SK-N-SH (cell line): Measurements from ENCODE around the gene SREBF2. TPM values are rescaled to one million over a fixed set of nuclear protein-coding genes. Genes with fewer than 3 reads are reported as not detected.

ENCODE experiments used
- CTCF ChIA-PET: fragments of 300-600, 350-600 bp; formaldehyde crosslinking; extraction: SDS; loops from one replicate; lab custom pipeline; 2021; lab: Yijun Ruan, JAX
- POLR2A ChIA-PET: fragments of 350-600 bp; sonication (Branson Sonifier 250); formaldehyde crosslinking; extraction: SDS; loops from one replicate; lab custom pipeline; 2020; ENCODE audit warnings: antibody characterized with exemption, inconsistent platforms; lab: Yijun Ruan, JAX
- DNase-seq: peaks from one replicate; pipeline ENCODE4 v3.0.0; 2012
- H2AFZ ChIP-seq: fragments of 200-600 bp; sonication (generic); 2 replicates; pipeline ENCODE4 v1.8.1; 2016; ENCODE audit warnings: antibody characterized with exemption, mild to moderate bottlenecking, low read depth
- H3F3A ChIP-seq: fragments of 200-600 bp; sonication (generic); replicated peaks from 2 replicates; pipeline ENCODE3; 2016; ENCODE audit warnings: antibody characterized with exemption, mild to moderate bottlenecking; ENCODE audit not compliant: insufficient read depth
- H3K27ac ChIP-seq, 2 experiments: fragments of 200-500 bp in 1 of 2; fragments of 200-600 bp in 1 of 2; sonication (Bioruptor generic) in 1 of 2; sonication (generic), shearing (Covaris generic) in 1 of 2; 2 replicates each; pipeline versions ENCODE4 v1.5.1 to v1.6.1; 2014 to 2016; ENCODE audit warnings: low read depth in 2 of 2, inconsistent platforms in 1 of 2, low read length in 1 of 2, mild to moderate bottlenecking in 1 of 2, mixed read lengths in 1 of 2
- H3K27me3 ChIP-seq: fragments of 200-600 bp; sonication (generic), shearing (Covaris generic); 2 replicates; pipeline ENCODE4 v1.6.1; 2016; ENCODE audit warnings: mixed run types; ENCODE audit not compliant: insufficient read depth
- H3K36me3 ChIP-seq, 2 experiments: fragments of 200-500 bp in 1 of 2; fragments of 200-600 bp in 1 of 2; sonication (Bioruptor generic) in 1 of 2; sonication (generic) in 1 of 2; replicated peaks in 1 of 2; 2 replicates each; pipeline versions ENCODE3 to v1.5.1; 2014 to 2016; ENCODE audit warnings: low read length in 1 of 2, mild to moderate bottlenecking in 1 of 2; ENCODE audit not compliant: insufficient read depth in 2 of 2, control insufficient read depth in 1 of 2
- H3K4me1 ChIP-seq, 2 experiments: fragments of 200-500 bp in 1 of 2; fragments of 200-600 bp in 1 of 2; sonication (Bioruptor generic) in 1 of 2; sonication (generic), shearing (Covaris generic) in 1 of 2; 2 replicates each; pipeline versions ENCODE4 v1.5.1 to v1.6.1; 2014 to 2016; ENCODE audit warnings: low read depth in 1 of 2, low read length in 1 of 2, mixed run types in 1 of 2; ENCODE audit not compliant: insufficient read depth in 2 of 2, control insufficient read depth in 1 of 2
- H3K4me2 ChIP-seq: fragments of 200-600 bp; sonication (generic), shearing (Covaris generic); 2 replicates; pipeline ENCODE4 v1.6.1; 2017; ENCODE audit warnings: mixed run types
- H3K4me3 ChIP-seq, 2 experiments: fragments of 200-500 bp in 1 of 2; fragments of 200-600 bp in 1 of 2; sonication (Bioruptor generic) in 1 of 2; sonication (generic), shearing (Covaris generic) in 1 of 2; 2 replicates each; pipeline versions ENCODE4 v1.5.1 to v1.8.1; 2014 to 2016; ENCODE audit warnings: low read depth in 2 of 2, inconsistent platforms in 1 of 2, low read length in 1 of 2, mild to moderate bottlenecking in 1 of 2, mixed read lengths in 1 of 2, moderate library complexity in 1 of 2
- H3K79me2 ChIP-seq: fragments of 200-600 bp; sonication (generic); 2 replicates; pipeline ENCODE4 v1.8.1; 2017; ENCODE audit warnings: mild to moderate bottlenecking; ENCODE audit not compliant: insufficient read depth
- H3K9ac ChIP-seq: fragments of 200-600 bp; sonication (generic); 2 replicates; pipeline ENCODE4 v1.6.1; 2017; ENCODE audit warnings: mixed run types
- H3K9me2 ChIP-seq: fragments of 200-600 bp; sonication (generic); 2 replicates; pipeline ENCODE4 v1.6.1; 2017; ENCODE audit warnings: mixed run types
- H3K9me3 ChIP-seq: fragments of 200-600 bp; sonication (generic); 2 replicates; pipeline ENCODE4 v1.6.1; 2017; ENCODE audit warnings: mixed run types, mild to moderate bottlenecking, moderate library complexity
- H4K20me1 ChIP-seq: fragments of 200-600 bp; sonication (generic); 2 replicates; pipeline ENCODE4 v1.6.1; 2017; ENCODE audit warnings: mild to moderate bottlenecking, mixed run types; ENCODE audit not compliant: insufficient read depth
- EP300 ChIP-seq, 2 experiments: IDR thresholded peaks; 2 replicates each; pipeline versions ENCODE4 v1.4.0 to v1.6.1; 2012; ENCODE audit warnings: borderline replicate concordance in 1 of 2, low read depth in 1 of 2, low read length in 1 of 2
- FOXJ3 ChIP-seq: sonication (generic); formaldehyde crosslinking; IDR thresholded peaks from 2 replicates; pipeline ENCODE4 v1.5.1; 2020; ENCODE audit warnings: mild to moderate bottlenecking, missing genetic modification reagents
- FOXM1 ChIP-seq: IDR thresholded peaks from 2 replicates; pipeline ENCODE4 v1.4.0; 2012; ENCODE audit warnings: low read depth, mild to moderate bottlenecking
- GABPA ChIP-seq: IDR thresholded peaks from 2 replicates; pipeline ENCODE4 v1.4.0; 2012; ENCODE audit warnings: low read depth, mild to moderate bottlenecking
- JUND ChIP-seq: IDR thresholded peaks from 2 replicates; pipeline ENCODE4 v1.4.0; 2012
- MXI1 ChIP-seq: IDR thresholded peaks from 2 replicates; pipeline ENCODE4 v1.6.1; 2012; ENCODE audit warnings: mild to moderate bottlenecking, low read depth, low read length, improper control_type of control experiment
- NRF1 ChIP-seq: IDR thresholded peaks from 2 replicates; pipeline ENCODE4 v1.6.1; 2012; ENCODE audit warnings: low read depth, mild to moderate bottlenecking, low read length
- POLR2AphosphoS5 ChIP-seq: IDR thresholded peaks from 2 replicates; pipeline ENCODE4 v1.6.1; 2012; ENCODE audit warnings: low read depth, low read length
- RCOR1 ChIP-seq: fragments of 150-350 bp; IDR thresholded peaks from 2 replicates; pipeline ENCODE4 v1.6.1; 2017; ENCODE audit warnings: antibody characterized with exemption, low read length
- YY1 ChIP-seq: IDR thresholded peaks from 2 replicates; pipeline ENCODE4 v1.4.0; 2012; ENCODE audit warnings: low read depth, mild to moderate bottlenecking
- ZBTB33 ChIP-seq: IDR thresholded peaks from 2 replicates; pipeline ENCODE4 v1.4.0; 2012; ENCODE audit warnings: low read depth, borderline replicate concordance
- WGBS: methylation state at CpG from one replicate; pipeline ENCODE4 v1.1.6; 2017; ENCODE audit warnings: low lambda C conversion rate; 5-methylcytosine and 5-hydroxymethylcytosine counted together
- polyA plus RNA-seq, 3 experiments: library from polyadenylated mRNA; depleted of rRNA; stranded (reverse); fragments of >200 nt; gene quantifications; 2 replicates each; pipeline ENCODE4 v1.2.3, GENCODE V29; 2012
- TF ChIP-seq, protein P1 (sequence below): fragments of 150-350 bp; IDR thresholded peaks from 2 replicates; pipeline ENCODE4 v1.6.1; 2016; ENCODE audit warnings: mild to moderate bottlenecking, low read depth, low read length
- TF ChIP-seq, protein P2 (sequence below): fragments of 200-600 bp; sonication (generic); IDR thresholded peaks from 2 replicates; pipeline ENCODE4 v1.6.1; 2017; ENCODE audit warnings: antibody characterized with exemption, mild to moderate bottlenecking, moderate library complexity

The SREBF2 gene
- polyA plus RNA-seq, 1 of the 3 experiments (the other 2 are of a cell fraction), result 7.5 TPM

GRCh38 chr22:41818011-41818410 is 14.9 kb upstream of the SREBF2 start (continued):
- TF ChIP-seq GABPA (no peak), NRF1 (no peak), POLR2AphosphoS5 (no peak), ZBTB33 (no peak), JUND (no peak), FOXJ3 (CRISPR knock-in tag) (no peak), RCOR1 (no peak), EP300 (IDR thresholded peaks at IDR 0.05; ENCODE audit: borderline replicate concordance in 1 of 2, low read depth in 1 of 2, low read length in 1 of 2) (no peak), YY1 (no peak)
- TF ChIP-seq, protein P1, sequence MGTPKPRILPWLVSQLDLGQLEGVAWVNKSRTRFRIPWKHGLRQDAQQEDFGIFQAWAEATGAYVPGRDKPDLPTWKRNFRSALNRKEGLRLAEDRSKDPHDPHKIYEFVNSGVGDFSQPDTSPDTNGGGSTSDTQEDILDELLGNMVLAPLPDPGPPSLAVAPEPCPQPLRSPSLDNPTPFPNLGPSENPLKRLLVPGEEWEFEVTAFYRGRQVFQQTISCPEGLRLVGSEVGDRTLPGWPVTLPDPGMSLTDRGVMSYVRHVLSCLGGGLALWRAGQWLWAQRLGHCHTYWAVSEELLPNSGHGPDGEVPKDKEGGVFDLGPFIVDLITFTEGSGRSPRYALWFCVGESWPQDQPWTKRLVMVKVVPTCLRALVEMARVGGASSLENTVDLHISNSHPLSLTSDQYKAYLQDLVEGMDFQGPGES, result no peak

GRCh38 chr22:41818596-41818995 is 14.3 kb upstream of the SREBF2 start:
- Histone ChIP-seq H3K4me1 (no peaks in the 10 kb centered on the region), H3K9me3 (no peaks in the 10 kb centered on the region), H3K27me3 (no peaks in the 10 kb centered on the region), H2AFZ (no peak overlapping the region), H3F3A (no peaks in the 10 kb centered on the region), H3K27ac (no peak overlapping the region), H4K20me1 (no peaks in the 10 kb centered on the region), H3K9me2 (no peaks in the 10 kb centered on the region), H3K4me2 (no peak overlapping the region), H3K4me3 (no peak overlapping the region), H3K79me2 (no peaks in the 10 kb centered on the region), H3K36me3 (no peaks in the 10 kb centered on the region), H3K9ac (no peak overlapping the region)
- DNase-seq, result no peak
- ChIA-PET POLR2A (no interaction called here), CTCF (interaction anchor here (1.0 to 1.4 kb wide), 2 partner anchors 122 kb away, joined by 3 to 5 read pairs; no protein-coding TSS in a partner anchor)
- TF ChIP-seq FOXM1, result no peak
- no peak for TF ChIP-seq MXI1
- TF ChIP-seq, protein P2, sequence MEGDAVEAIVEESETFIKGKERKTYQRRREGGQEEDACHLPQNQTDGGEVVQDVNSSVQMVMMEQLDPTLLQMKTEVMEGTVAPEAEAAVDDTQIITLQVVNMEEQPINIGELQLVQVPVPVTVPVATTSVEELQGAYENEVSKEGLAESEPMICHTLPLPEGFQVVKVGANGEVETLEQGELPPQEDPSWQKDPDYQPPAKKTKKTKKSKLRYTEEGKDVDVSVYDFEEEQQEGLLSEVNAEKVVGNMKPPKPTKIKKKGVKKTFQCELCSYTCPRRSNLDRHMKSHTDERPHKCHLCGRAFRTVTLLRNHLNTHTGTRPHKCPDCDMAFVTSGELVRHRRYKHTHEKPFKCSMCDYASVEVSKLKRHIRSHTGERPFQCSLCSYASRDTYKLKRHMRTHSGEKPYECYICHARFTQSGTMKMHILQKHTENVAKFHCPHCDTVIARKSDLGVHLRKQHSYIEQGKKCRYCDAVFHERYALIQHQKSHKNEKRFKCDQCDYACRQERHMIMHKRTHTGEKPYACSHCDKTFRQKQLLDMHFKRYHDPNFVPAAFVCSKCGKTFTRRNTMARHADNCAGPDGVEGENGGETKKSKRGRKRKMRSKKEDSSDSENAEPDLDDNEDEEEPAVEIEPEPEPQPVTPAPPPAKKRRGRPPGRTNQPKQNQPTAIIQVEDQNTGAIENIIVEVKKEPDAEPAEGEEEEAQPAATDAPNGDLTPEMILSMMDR, result no peak
- WGBS, result 100% methylated on average over 2 of the region's 6 CpGs
